Retinal pigment epithelial cell (primary cell): ENCODE measurements around the gene CITED2.

Source experiments
- DNase-seq: peaks from one replicate; pipeline ENCODE4 v3.0.0-alpha.2; 2010; ENCODE audit warnings: low read depth
- H3K4me3 ChIP-seq: 2 replicates; pipeline ENCODE4 v1.5.1; 2011; ENCODE audit warnings: mild to moderate bottlenecking, low read length, control low read depth, moderate library complexity
- CTCF ChIP-seq: conservative IDR thresholded peaks from 2 replicates; pipeline ENCODE4 v1.5.1; 2011; ENCODE audit warnings: low read depth, low read length, control low read depth, inconsistent platforms

The CITED2 gene

GRCh38 chr6:139325686-139326085 is 48.8 kb downstream of the CITED2 start:
- no peak overlapping the region for H3K4me3 ChIP-seq
- no peak for DNase-seq
- no peak for TF ChIP-seq CTCF

GRCh38 chr6:139325125-139325524 is 49.3 kb downstream of the CITED2 start:
- no peak for DNase-seq
- H3K4me3 ChIP-seq = no peak overlapping the region

GRCh38 chr6:139324301-139324555 is 50.2 kb downstream of the CITED2 start:
- DNase-seq = no peak
- TF ChIP-seq CTCF = no peak
- no peak overlapping the region for H3K4me3 ChIP-seq

More at GRCh38 chr6:139325125-139325524, 49.3 kb downstream of the CITED2 start:
- no peak for TF ChIP-seq CTCF

- no peak overlapping the region for H3K4me3 ChIP-seq
- no peak for DNase-seq
- no peak for TF ChIP-seq CTCF
Observed at GRCh38 chr6:139323511-139324300, 50.7 kb downstream of the CITED2 start.
